D721Med (cell line): Measurements from ENCODE around the gene PCNX2.
A peak's percentile ranks its signal among the peaks of the same experiment; 100 is the strongest.

Experiments
- DNase-seq: peaks from one replicate; pipeline ENCODE4 v3.0.0; 2011; ENCODE audit warnings: low spot score; ENCODE audit not compliant: insufficient read length
- FAIRE-seq: peaks from 2 replicates; lab custom pipeline; 2011; peaks lifted over from hg19 to GRCh38; lab: Jason Lieb, UNC
- CTCF ChIP-seq: IDR thresholded peaks from 2 replicates; pipeline ENCODE4 v1.5.1; 2012; ENCODE audit warnings: mild to moderate bottlenecking, control low read depth; ENCODE audit not compliant: insufficient read depth; ENCODE audit errors: missing control alignments

PCNX2 gene

GRCh38 chr1:233127157-233127556 lies 168.4 kb downstream of the PCNX2 start:
- TF ChIP-seq CTCF = no peak
- DNase-seq = no peak
- FAIRE-seq = no peak

GRCh38 chr1:233122779-233123178 lies 172.7 kb downstream of the PCNX2 start:
- FAIRE-seq = peak; percentile 32
- no peak for TF ChIP-seq CTCF
- DNase-seq = no peak

GRCh38 chr1:233121947-233122559 lies 173.5 kb downstream of the PCNX2 start:
- DNase-seq = no peak
- no peak for TF ChIP-seq CTCF
- no peak for FAIRE-seq

GRCh38 chr1:233114860-233115259 lies 180.7 kb downstream of the PCNX2 start:
- FAIRE-seq = no peak
- no peak for DNase-seq
- TF ChIP-seq CTCF = no peak

- FAIRE-seq (no peak), DNase-seq (no peak)
- no peak for TF ChIP-seq CTCF
Observed at GRCh38 chr1:233114159-233114558, 181.4 kb downstream of the PCNX2 start.

GRCh38 chr1:233113009-233113879 lies 182.3 kb downstream of the PCNX2 start:
- DNase-seq = no peak
- no peak for TF ChIP-seq CTCF
- no peak for FAIRE-seq
